Measurements from ENCODE around the gene HYDIN. TPM values are rescaled to one million over a fixed set of nuclear protein-coding genes. Genes with fewer than 3 reads are reported as not detected.

HYDIN gene
- total and polyA plus RNA-seq, 2 experiments from 2014 or later = 0.04 to 0.67 TPM

DNA sequence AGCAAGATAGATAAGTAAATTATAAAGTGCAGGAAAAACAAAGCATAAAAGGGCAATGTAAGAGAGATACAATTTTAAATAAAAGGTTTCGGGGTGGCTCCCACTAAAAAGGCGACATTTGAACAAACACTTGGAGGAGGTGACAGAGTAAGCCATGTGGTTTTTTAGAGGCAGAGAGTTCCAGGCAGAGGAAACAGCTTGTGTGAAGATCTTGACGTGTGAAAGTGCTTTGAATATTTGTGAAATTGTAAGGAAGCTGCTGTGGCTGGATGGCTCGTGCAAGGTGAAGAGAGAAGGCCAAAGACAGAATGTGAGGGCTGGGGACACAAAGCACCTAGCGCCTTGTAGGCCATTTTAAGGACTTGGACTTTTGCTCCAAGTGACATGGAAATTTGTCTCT is 28.6 kb upstream of the HYDIN start:
- Histone ChIP-seq H3K4me1 (ENCODE audit: insufficient read depth) (no peaks in the 10 kb centered on the region), H3K9me2 (replicated peaks; ENCODE audit: insufficient read depth) (no peaks in the 10 kb centered on the region), H3K4me2 (no peak overlapping the region), H3K4me3 (no peak overlapping the region), H3K79me2 (no peaks in the 10 kb centered on the region), H3K9me3 (ENCODE audit: low read depth) (no peaks in the 10 kb centered on the region), H3K36me3 (replicated peaks; ENCODE audit: insufficient read depth, low read depth) (no peaks in the 10 kb centered on the region), H3K27ac (no peak overlapping the region), H3K27me3 (peaks cover 4% of the 10 kb centered on the region), H4K20me1 (ENCODE audit: insufficient read depth, poor library complexity, severe bottlenecking) (no peaks in the 10 kb centered on the region), H2AFZ (no peak overlapping the region)
- no peak for DNase-seq (ENCODE audit: low spot score)
- 84% methylated on average over 5 of the region's 5 CpGs for WGBS (ENCODE audit: low lambda C conversion rate, missing lambda C conversion rate)
- no peak for TF ChIP-seq EZH2phosphoT487 (IDR thresholded peaks at IDR 0.05; ENCODE audit: low read depth, severe bottlenecking, unreplicated experiment)
- TF ChIP-seq, protein P1, sequence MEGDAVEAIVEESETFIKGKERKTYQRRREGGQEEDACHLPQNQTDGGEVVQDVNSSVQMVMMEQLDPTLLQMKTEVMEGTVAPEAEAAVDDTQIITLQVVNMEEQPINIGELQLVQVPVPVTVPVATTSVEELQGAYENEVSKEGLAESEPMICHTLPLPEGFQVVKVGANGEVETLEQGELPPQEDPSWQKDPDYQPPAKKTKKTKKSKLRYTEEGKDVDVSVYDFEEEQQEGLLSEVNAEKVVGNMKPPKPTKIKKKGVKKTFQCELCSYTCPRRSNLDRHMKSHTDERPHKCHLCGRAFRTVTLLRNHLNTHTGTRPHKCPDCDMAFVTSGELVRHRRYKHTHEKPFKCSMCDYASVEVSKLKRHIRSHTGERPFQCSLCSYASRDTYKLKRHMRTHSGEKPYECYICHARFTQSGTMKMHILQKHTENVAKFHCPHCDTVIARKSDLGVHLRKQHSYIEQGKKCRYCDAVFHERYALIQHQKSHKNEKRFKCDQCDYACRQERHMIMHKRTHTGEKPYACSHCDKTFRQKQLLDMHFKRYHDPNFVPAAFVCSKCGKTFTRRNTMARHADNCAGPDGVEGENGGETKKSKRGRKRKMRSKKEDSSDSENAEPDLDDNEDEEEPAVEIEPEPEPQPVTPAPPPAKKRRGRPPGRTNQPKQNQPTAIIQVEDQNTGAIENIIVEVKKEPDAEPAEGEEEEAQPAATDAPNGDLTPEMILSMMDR (IDR thresholded peaks at IDR 0.05; ENCODE audit: poor library complexity) = no peak
- TF ChIP-seq EZH2 (IDR thresholded peaks at IDR 0.05; ENCODE audit: borderline replicate concordance) = no peak

DNA sequence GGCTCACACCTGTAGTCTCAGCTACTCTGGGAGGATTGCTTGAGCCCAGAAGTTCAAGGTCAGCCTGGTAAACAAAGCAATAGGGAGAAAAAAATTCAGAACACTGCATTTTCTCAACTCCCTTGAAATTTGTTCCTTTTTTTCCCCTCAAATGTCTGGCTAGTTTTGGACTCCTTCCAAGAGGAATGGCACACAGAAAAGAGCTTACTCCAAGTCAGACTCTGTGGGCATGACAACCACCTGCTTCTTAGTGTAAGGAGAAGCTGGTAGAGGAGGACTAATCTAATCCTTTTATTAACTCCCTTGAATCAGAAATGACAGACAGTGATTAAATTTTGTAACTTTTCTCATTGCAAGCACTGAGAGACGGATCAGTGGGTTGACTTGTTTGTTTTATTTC is 27.9 kb upstream of the HYDIN start:
- Histone ChIP-seq H3K4me2 (no peak overlapping the region), H3K27me3 (peaks cover 4% of the 10 kb centered on the region), H3K9me3 (ENCODE audit: low read depth) (no peaks in the 10 kb centered on the region), H3K4me1 (ENCODE audit: insufficient read depth) (no peaks in the 10 kb centered on the region), H3K36me3 (replicated peaks; ENCODE audit: insufficient read depth, low read depth) (no peaks in the 10 kb centered on the region), H4K20me1 (ENCODE audit: insufficient read depth, poor library complexity, severe bottlenecking) (no peaks in the 10 kb centered on the region), H3K4me3 (no peak overlapping the region), H3K9me2 (replicated peaks; ENCODE audit: insufficient read depth) (no peaks in the 10 kb centered on the region), H3K79me2 (no peaks in the 10 kb centered on the region), H2AFZ (no peak overlapping the region), H3K27ac (no peak overlapping the region)
- no peak for DNase-seq (ENCODE audit: low spot score)
- TF ChIP-seq, protein P1 (IDR thresholded peaks at IDR 0.05; ENCODE audit: poor library complexity) = no peak
- no peak for TF ChIP-seq EZH2 (IDR thresholded peaks at IDR 0.05; ENCODE audit: borderline replicate concordance)
- TF ChIP-seq EZH2phosphoT487 (IDR thresholded peaks at IDR 0.05; ENCODE audit: low read depth, severe bottlenecking, unreplicated experiment) = no peak
- WGBS (ENCODE audit: low lambda C conversion rate, missing lambda C conversion rate) = 77% methylated on average over 1 of the region's 1 CpG

DNA sequence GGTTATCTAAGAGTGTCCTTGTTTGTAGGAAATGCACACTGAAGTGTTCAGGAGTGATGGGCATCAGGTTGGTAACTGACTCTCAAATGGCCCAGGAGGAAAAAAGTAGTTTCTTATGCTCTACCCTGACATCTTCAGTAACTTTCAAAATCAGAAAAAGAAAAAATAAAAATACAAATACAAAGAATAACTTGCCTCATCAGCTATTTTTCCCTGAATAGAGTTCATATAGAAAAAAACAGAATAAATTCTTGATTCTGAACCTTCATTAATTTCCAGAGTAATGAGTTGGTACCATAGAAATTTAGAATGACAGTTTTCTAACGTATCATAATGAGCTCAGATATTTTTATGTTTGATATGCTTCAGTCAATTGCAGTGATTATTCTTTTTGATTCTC is 27.2 kb upstream of the HYDIN start:
- TF ChIP-seq EZH2 (IDR thresholded peaks at IDR 0.05; ENCODE audit: borderline replicate concordance) (no peak), EZH2phosphoT487 (IDR thresholded peaks at IDR 0.05; ENCODE audit: low read depth, severe bottlenecking, unreplicated experiment) (no peak)
- TF ChIP-seq, protein P1 (IDR thresholded peaks at IDR 0.05; ENCODE audit: poor library complexity) = no peak
- Histone ChIP-seq H3K36me3 (replicated peaks; ENCODE audit: insufficient read depth, low read depth) (no peaks in the 10 kb centered on the region), H2AFZ (no peak overlapping the region), H4K20me1 (ENCODE audit: insufficient read depth, poor library complexity, severe bottlenecking) (no peaks in the 10 kb centered on the region), H3K9me2 (replicated peaks; ENCODE audit: insufficient read depth) (no peaks in the 10 kb centered on the region), H3K27ac (no peak overlapping the region), H3K4me2 (no peak overlapping the region), H3K79me2 (no peaks in the 10 kb centered on the region), H3K4me1 (ENCODE audit: insufficient read depth) (no peaks in the 10 kb centered on the region), H3K27me3 (peaks cover 4% of the 10 kb centered on the region), H3K9me3 (ENCODE audit: low read depth) (no peaks in the 10 kb centered on the region), H3K4me3 (no peak overlapping the region)
- 88% methylated on average over 1 of the region's 1 CpG for WGBS (ENCODE audit: low lambda C conversion rate, missing lambda C conversion rate)
- DNase-seq (ENCODE audit: low spot score) = no peak

DNA sequence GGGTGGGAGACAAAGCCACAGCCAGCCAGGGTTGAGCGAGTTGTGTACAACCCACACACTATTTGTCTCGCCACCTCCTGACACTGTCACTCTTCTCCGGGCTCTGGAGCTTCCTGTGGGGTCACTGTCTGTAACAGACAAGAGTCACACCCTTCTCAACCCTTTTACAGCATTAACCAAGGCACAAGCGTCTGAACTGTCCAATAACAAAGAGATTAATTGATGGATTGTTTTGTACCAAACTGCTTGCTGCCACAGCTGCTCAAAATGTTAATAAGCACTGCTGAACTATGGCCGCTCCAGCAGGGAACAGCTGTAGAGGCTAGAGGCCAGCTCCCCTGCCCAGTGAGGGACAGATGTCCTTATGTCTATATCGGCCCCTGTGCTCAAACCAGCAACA is 25.2 kb upstream of the HYDIN start:
- Histone ChIP-seq H3K27me3 (peaks cover 4% of the 10 kb centered on the region), H3K9me2 (replicated peaks; ENCODE audit: insufficient read depth) (no peaks in the 10 kb centered on the region), H3K4me3 (no peak overlapping the region), H3K79me2 (no peaks in the 10 kb centered on the region), H3K9me3 (ENCODE audit: low read depth) (no peaks in the 10 kb centered on the region), H3K27ac (no peak overlapping the region), H4K20me1 (ENCODE audit: insufficient read depth, poor library complexity, severe bottlenecking) (no peaks in the 10 kb centered on the region), H3K4me2 (no peak overlapping the region), H2AFZ (no peak overlapping the region), H3K36me3 (replicated peaks; ENCODE audit: insufficient read depth, low read depth) (no peaks in the 10 kb centered on the region), H3K4me1 (ENCODE audit: insufficient read depth) (no peaks in the 10 kb centered on the region)
- DNase-seq (ENCODE audit: low spot score) = no peak
- 77% methylated on average over 6 of the region's 6 CpGs for WGBS (ENCODE audit: low lambda C conversion rate, missing lambda C conversion rate)
- TF ChIP-seq EZH2 (IDR thresholded peaks at IDR 0.05; ENCODE audit: borderline replicate concordance) (no peak), EZH2phosphoT487 (IDR thresholded peaks at IDR 0.05; ENCODE audit: low read depth, severe bottlenecking, unreplicated experiment) (no peak)
- TF ChIP-seq, protein P1 (IDR thresholded peaks at IDR 0.05; ENCODE audit: poor library complexity) = no peak
